Erythroblast (primary cell): ENCODE data around the gene RBSN.

ENCODE experiments used
- GATA1 ChIP-seq: IDR thresholded peaks from 2 replicates; pipeline ENCODE4 v1.6.1; 2011; ENCODE audit warnings: low read depth, mild to moderate bottlenecking, control low read depth, low read length, moderate library complexity
- POLR2A ChIP-seq: IDR thresholded peaks from 2 replicates; pipeline ENCODE4 v1.6.1; 2011; ENCODE audit warnings: mild to moderate bottlenecking, low read length

DNA sequence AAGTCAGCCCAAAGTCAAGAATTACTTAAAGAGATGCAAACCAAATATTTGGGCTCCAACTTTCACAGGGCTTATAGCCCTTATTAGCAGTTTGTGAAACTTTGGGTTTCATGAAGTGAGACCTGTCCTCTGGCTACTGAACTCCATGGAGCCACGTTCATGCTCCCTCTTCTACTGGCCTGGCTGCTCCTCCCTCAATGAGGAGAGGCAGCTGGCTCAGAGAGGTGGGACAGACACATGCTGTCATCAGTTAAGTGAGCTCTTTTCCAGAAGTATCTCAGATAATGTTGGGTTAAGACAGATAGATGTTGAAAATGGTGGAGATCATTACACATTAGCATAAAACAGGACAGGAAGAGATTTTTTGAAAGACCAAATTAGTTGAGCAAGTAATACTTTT, 53.3 kb downstream of the RBSN start:
- TF ChIP-seq POLR2A (no peak), GATA1 (no peak)
